Measurements from ENCODE around the gene RPH3AL.

The RPH3AL gene

GRCh38 chr17:352421-353212 is at the start of gene RPH3AL:
RPH3AL (minus strand) TSS chr17:352807; CDS start chr17:327543, 25,264 bp downstream.
- no peak for DNase-seq

GRCh38 chr17:400257-400656 is 47.6 kb upstream of the RPH3AL start:
- DNase-seq = no peak

- DNase-seq = no peak
Observed at GRCh38 chr17:396788-397187, 44.2 kb upstream of the RPH3AL start.

- DNase-seq = no peak
Observed at GRCh38 chr17:395974-396373, 43.4 kb upstream of the RPH3AL start.

- no peak for DNase-seq
Observed at GRCh38 chr17:395179-395578, 42.6 kb upstream of the RPH3AL start.

GRCh38 chr17:394718-395095 is 42.1 kb upstream of the RPH3AL start:
- no peak for DNase-seq

GRCh38 chr17:393806-394717 is 41.5 kb upstream of the RPH3AL start:
- peak in 1 of 2 donors; percentile 40 for DNase-seq

- no peak for DNase-seq
Observed at GRCh38 chr17:391850-392249, 39.2 kb upstream of the RPH3AL start.

- no peak for DNase-seq
Observed at GRCh38 chr17:390025-390424, 37.4 kb upstream of the RPH3AL start.

GRCh38 chr17:388087-388486 is 35.5 kb upstream of the RPH3AL start:
- no peak for DNase-seq

GRCh38 chr17:386141-386876 is 33.7 kb upstream of the RPH3AL start:
- DNase-seq = peak in 1 of 2 donors; percentile 56

GRCh38 chr17:385836-386140 is 33.2 kb upstream of the RPH3AL start:
- DNase-seq = no peak

- DNase-seq = no peak
Observed at GRCh38 chr17:385178-385835, 32.7 kb upstream of the RPH3AL start.

- DNase-seq = no peak
Observed at GRCh38 chr17:384622-385177, 32.1 kb upstream of the RPH3AL start.

- no peak for DNase-seq
Observed at GRCh38 chr17:383771-384621, 31.4 kb upstream of the RPH3AL start.

- DNase-seq = no peak
Observed at GRCh38 chr17:382644-383533, 30.3 kb upstream of the RPH3AL start.

GRCh38 chr17:381941-382643 is 29.5 kb upstream of the RPH3AL start:
- no peak for DNase-seq

GRCh38 chr17:381516-381915 is 28.9 kb upstream of the RPH3AL start:
- DNase-seq = no peak

- no peak for DNase-seq
Observed at GRCh38 chr17:379531-380465, 27.2 kb upstream of the RPH3AL start.
